Liver (tissue), 9 donors: Measurements from ENCODE around the gene WDHD1. TPM values are rescaled to one million over a fixed set of nuclear protein-coding genes. Genes with fewer than 3 reads are reported as not detected.

Experiments used
- DNase-seq: peaks from one replicate; pipeline ENCODE4 v3.0.0-alpha.2; 2017; ENCODE audit warnings: low spot score
- H3K27ac ChIP-seq, 2 donors: one replicate each; pipeline ENCODE4 v1.7.0; 2013; ENCODE audit warnings: inconsistent platforms in 2 of 2, low read length in 2 of 2, control low read depth in 1 of 2, low read depth in 1 of 2, mild to moderate bottlenecking in 1 of 2
- H3K27me3 ChIP-seq, 4 donors: one replicate each; pipeline versions ENCODE4 v1.6.1 to v1.7.0; 2013; ENCODE audit warnings: low read length in 3 of 4, inconsistent platforms in 1 of 4, mild to moderate bottlenecking in 1 of 4, moderate library complexity in 1 of 4; ENCODE audit not compliant: control insufficient read depth in 4 of 4, insufficient read depth in 4 of 4
- H3K36me3 ChIP-seq, 4 donors: one replicate each; pipeline versions ENCODE4 v1.6.1 to v1.7.0; 2013; ENCODE audit warnings: low read length in 3 of 4, mild to moderate bottlenecking in 3 of 4, low read depth in 1 of 4, moderate library complexity in 1 of 4; ENCODE audit not compliant: control insufficient read depth in 4 of 4, insufficient read depth in 3 of 4
- H3K4me1 ChIP-seq, 4 donors: one replicate each; pipeline versions ENCODE4 v1.6.1 to v1.7.0; 2013; ENCODE audit warnings: low read length in 3 of 4, mild to moderate bottlenecking in 3 of 4, moderate library complexity in 1 of 4; ENCODE audit not compliant: control insufficient read depth in 4 of 4, insufficient read depth in 4 of 4
- H3K4me3 ChIP-seq, 3 donors: one replicate each; pipeline versions ENCODE4 v1.6.1 to v1.7.0; 2013; ENCODE audit warnings: low read length in 3 of 3, control low read depth in 1 of 3, low read depth in 1 of 3, mild to moderate bottlenecking in 1 of 3
- H3K9ac ChIP-seq, 2 donors: one replicate each; pipeline ENCODE4 v1.7.0; 2013; ENCODE audit warnings: low read length in 2 of 2, mild to moderate bottlenecking in 2 of 2, moderate library complexity in 2 of 2, control low read depth in 1 of 2, low read depth in 1 of 2
- H3K9me3 ChIP-seq, 4 donors: one replicate each; pipeline versions ENCODE4 v1.6.1 to v1.7.0; 2013; ENCODE audit warnings: low read length in 3 of 4; ENCODE audit not compliant: control insufficient read depth in 4 of 4
- EGR1 ChIP-seq, 2 donors: IDR thresholded peaks; 2 replicates each; pipeline ENCODE4 v1.6.1; 2016 to 2018; ENCODE audit warnings: antibody characterized with exemption in 2 of 2, low read depth in 2 of 2
- FOXA1 ChIP-seq: IDR thresholded peaks from 2 replicates; pipeline ENCODE4 v1.6.1; 2016; ENCODE audit warnings: antibody characterized with exemption
- FOXA2 ChIP-seq: IDR thresholded peaks from 2 replicates; pipeline ENCODE4 v1.6.1; 2016; ENCODE audit warnings: antibody characterized with exemption
- HNF4A ChIP-seq, 2 donors: conservative IDR thresholded peaks; 2 replicates each; pipeline ENCODE4 v1.6.1; 2016; ENCODE audit warnings: antibody characterized with exemption in 2 of 2, mild to moderate bottlenecking in 2 of 2
- HNF4G ChIP-seq: IDR thresholded peaks from 2 replicates; pipeline ENCODE4 v1.6.1; 2016; ENCODE audit warnings: antibody characterized with exemption
- JUND ChIP-seq, 2 donors: IDR thresholded peaks; 2 replicates each; pipeline ENCODE4 v1.6.1; 2016; ENCODE audit warnings: antibody characterized with exemption in 2 of 2
- NR2F2 ChIP-seq: IDR thresholded peaks from 2 replicates; pipeline ENCODE4 v1.6.1; 2016; ENCODE audit warnings: antibody characterized with exemption
- RAD21 ChIP-seq, 2 donors: IDR thresholded peaks; 2 replicates each; pipeline ENCODE4 v1.6.1; 2016; ENCODE audit warnings: antibody characterized with exemption in 2 of 2, mild to moderate bottlenecking in 2 of 2
- RXRA ChIP-seq, 2 donors: IDR thresholded peaks; 2 replicates each; pipeline ENCODE4 v1.6.1; 2017 to 2018; ENCODE audit warnings: antibody characterized with exemption in 2 of 2, mild to moderate bottlenecking in 1 of 2
- SP1 ChIP-seq: IDR thresholded peaks from 2 replicates; pipeline ENCODE4 v1.6.1; 2018; ENCODE audit warnings: antibody characterized with exemption, mild to moderate bottlenecking
- TAF1 ChIP-seq: conservative IDR thresholded peaks from 2 replicates; pipeline ENCODE4 v1.6.1; 2016; ENCODE audit warnings: antibody characterized with exemption, mild to moderate bottlenecking
- YY1 ChIP-seq: IDR thresholded peaks from 2 replicates; pipeline ENCODE4 v1.6.1; 2016; ENCODE audit warnings: antibody characterized with exemption, mild to moderate bottlenecking
- WGBS: extraction: QIAGEN DNeasy Blood & Tissue Kit; methylation state at CpG from one replicate; pipeline ENCODE4 v1.1.7; 2013; 5-methylcytosine and 5-hydroxymethylcytosine counted together
- polyA plus RNA-seq, 2 donors: library from polyadenylated mRNA; stranded (reverse) in 1 of 2; unstranded in 1 of 2; fragments of 200-250 nt in 1 of 2; fragments of >200 nt in 1 of 2; fragmentation: Nextera tagmentation in 1 of 2; extraction: Ambion mirVana in 1 of 2; gene quantifications; one replicate each; pipeline versions ENCODE4 v1.2.1 to v1.2.3, GENCODE V29; 2013 to 2015
- total RNA-seq, 2 donors: library from RNA; depleted of rRNA; stranded (reverse); fragments of >200 nt; gene quantifications; one replicate each; pipeline ENCODE4 v1.2.3, GENCODE V29; 2014
- TF ChIP-seq, protein P1 (sequence below): IDR thresholded peaks from 2 replicates; pipeline ENCODE4 v1.6.1; 2016; ENCODE audit warnings: antibody characterized with exemption
- TF ChIP-seq, protein P2 (sequence below): IDR thresholded peaks from 2 replicates; pipeline ENCODE4 v1.6.1; 2016; ENCODE audit warnings: antibody characterized with exemption
- TF ChIP-seq, protein P3 (sequence below): fragments of 150-350 bp; IDR thresholded peaks from 2 replicates; pipeline ENCODE4 v1.5.1; 2017; ENCODE audit warnings: improper control_type of control experiment, low read depth, low read length; ENCODE audit not compliant: missing input control
- TF ChIP-seq, protein P4 (sequence below): IDR thresholded peaks from 2 replicates; pipeline ENCODE4 v1.6.1; 2016; ENCODE audit warnings: antibody characterized with exemption, mild to moderate bottlenecking
- TF ChIP-seq, protein P5 (sequence below): IDR thresholded peaks from 2 replicates; pipeline ENCODE4 v1.6.1; 2016; ENCODE audit warnings: antibody characterized with exemption
- donor health status: healthy.
- donor health status: healthy.
- donor health status: healthy.
- donor health status: healthy.
- donor health status: healthy.

The WDHD1 gene
- total and polyA plus RNA-seq, 4 donors: 0.18 to 14.1 (median 0.42) TPM

GRCh38 chr14:54920052-54920451, 106.8 kb downstream of the WDHD1 start (continued):
- TF ChIP-seq, protein P1, sequence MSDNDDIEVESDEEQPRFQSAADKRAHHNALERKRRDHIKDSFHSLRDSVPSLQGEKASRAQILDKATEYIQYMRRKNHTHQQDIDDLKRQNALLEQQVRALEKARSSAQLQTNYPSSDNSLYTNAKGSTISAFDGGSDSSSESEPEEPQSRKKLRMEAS: no peak
- TF ChIP-seq NR2F2: no peak
- TF ChIP-seq EGR1 (IDR thresholded peaks at IDR 0.05; ENCODE audit: low read depth in 2 of 2): no peak
- TF ChIP-seq YY1: no peak
- TF ChIP-seq JUND (IDR thresholded peaks at IDR 0.05): no peak

DNA sequence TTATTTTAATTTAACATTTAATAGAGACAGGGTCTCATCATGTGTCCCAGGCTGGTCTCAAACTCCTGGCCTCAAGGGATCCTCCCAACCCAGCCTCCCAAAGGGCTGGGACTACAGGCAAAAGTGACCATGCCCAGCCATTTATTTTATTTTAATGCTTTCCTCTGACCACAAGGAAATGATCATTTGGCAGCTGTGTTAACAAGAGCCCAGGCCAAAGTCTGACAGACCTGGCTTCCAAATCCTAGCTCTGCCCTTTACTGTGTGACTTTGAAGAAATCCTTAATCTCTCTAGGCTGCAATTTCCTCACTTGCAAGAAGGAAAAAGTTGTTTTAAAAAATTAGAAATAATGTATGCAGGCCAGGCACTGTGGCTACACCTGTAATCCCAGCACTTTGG, 107.6 kb downstream of the WDHD1 start:
- Histone ChIP-seq H3K4me3 (no peak overlapping the region), H3K4me1 (no peaks in the 10 kb centered on the region), H3K27ac (no peak overlapping the region), H3K9ac (no peak overlapping the region), H3K36me3 (no peaks in the 10 kb centered on the region), H3K27me3 (no peaks in the 10 kb centered on the region), H3K9me3 (no peaks in the 10 kb centered on the region)
- TF ChIP-seq NR2F2: no peak
- no peak for TF ChIP-seq JUND (IDR thresholded peaks at IDR 0.05)
- TF ChIP-seq, protein P2, sequence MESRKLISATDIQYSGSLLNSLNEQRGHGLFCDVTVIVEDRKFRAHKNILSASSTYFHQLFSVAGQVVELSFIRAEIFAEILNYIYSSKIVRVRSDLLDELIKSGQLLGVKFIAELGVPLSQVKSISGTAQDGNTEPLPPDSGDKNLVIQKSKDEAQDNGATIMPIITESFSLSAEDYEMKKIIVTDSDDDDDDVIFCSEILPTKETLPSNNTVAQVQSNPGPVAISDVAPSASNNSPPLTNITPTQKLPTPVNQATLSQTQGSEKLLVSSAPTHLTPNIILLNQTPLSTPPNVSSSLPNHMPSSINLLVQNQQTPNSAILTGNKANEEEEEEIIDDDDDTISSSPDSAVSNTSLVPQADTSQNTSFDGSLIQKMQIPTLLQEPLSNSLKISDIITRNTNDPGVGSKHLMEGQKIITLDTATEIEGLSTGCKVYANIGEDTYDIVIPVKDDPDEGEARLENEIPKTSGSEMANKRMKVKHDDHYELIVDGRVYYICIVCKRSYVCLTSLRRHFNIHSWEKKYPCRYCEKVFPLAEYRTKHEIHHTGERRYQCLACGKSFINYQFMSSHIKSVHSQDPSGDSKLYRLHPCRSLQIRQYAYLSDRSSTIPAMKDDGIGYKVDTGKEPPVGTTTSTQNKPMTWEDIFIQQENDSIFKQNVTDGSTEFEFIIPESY: no peak
- TF ChIP-seq RAD21 (IDR thresholded peaks at IDR 0.05): no peak
- no peak for TF ChIP-seq TAF1
- TF ChIP-seq SP1: no peak
- DNase-seq: no peak

GRCh38 chr14:54918427-54918826, 108.5 kb downstream of the WDHD1 start:
- Histone ChIP-seq H3K9ac (no peak overlapping the region), H3K27me3 (no peaks in the 10 kb centered on the region), H3K4me1 (no peaks in the 10 kb centered on the region), H3K27ac (no peak overlapping the region), H3K4me3 (no peak overlapping the region), H3K36me3 (no peaks in the 10 kb centered on the region), H3K9me3 (no peaks in the 10 kb centered on the region)
- WGBS: 92% methylated on average over 5 of the region's 5 CpGs
- no peak for TF ChIP-seq RAD21 (IDR thresholded peaks at IDR 0.05)
- no peak for TF ChIP-seq HNF4G
- DNase-seq: no peak

DNA sequence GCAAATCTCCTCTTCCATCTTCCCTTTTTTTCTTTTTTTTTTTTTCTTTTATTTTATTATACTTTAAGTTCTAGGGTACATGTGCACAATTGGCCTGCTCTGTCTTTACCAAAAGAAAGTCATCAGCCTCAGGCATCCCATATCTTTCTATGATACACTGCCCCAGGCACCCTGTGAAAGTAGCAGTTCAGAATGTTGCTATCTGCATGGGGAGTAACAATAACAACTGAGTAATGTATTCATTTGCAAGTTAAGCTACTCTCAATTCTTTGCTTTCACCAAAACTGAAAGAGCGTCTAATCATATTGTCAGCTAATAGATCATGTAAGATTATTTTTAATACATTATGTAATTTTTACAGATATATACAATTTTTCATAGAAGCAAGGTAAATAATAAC, 110.8 kb downstream of the WDHD1 start:
- Histone ChIP-seq H3K4me1 (no peaks in the 10 kb centered on the region), H3K27ac (no peak overlapping the region), H3K36me3 (no peaks in the 10 kb centered on the region), H3K9ac (no peak overlapping the region), H3K27me3 (no peaks in the 10 kb centered on the region), H3K4me3 (no peak overlapping the region), H3K9me3 (no peaks in the 10 kb centered on the region)
- WGBS: 93% methylated on average over 1 of the region's 1 CpG
- DNase-seq: no peak
- TF ChIP-seq HNF4G (no peak), SP1 (no peak), FOXA2 (no peak), FOXA1 (no peak), HNF4A (conservative IDR thresholded peaks at IDR 0.05) (no peak), RXRA (IDR thresholded peaks at IDR 0.05) (no peak), JUND (IDR thresholded peaks at IDR 0.05) (no peak), TAF1 (no peak), NR2F2 (no peak), YY1 (no peak)
- TF ChIP-seq, protein P3, sequence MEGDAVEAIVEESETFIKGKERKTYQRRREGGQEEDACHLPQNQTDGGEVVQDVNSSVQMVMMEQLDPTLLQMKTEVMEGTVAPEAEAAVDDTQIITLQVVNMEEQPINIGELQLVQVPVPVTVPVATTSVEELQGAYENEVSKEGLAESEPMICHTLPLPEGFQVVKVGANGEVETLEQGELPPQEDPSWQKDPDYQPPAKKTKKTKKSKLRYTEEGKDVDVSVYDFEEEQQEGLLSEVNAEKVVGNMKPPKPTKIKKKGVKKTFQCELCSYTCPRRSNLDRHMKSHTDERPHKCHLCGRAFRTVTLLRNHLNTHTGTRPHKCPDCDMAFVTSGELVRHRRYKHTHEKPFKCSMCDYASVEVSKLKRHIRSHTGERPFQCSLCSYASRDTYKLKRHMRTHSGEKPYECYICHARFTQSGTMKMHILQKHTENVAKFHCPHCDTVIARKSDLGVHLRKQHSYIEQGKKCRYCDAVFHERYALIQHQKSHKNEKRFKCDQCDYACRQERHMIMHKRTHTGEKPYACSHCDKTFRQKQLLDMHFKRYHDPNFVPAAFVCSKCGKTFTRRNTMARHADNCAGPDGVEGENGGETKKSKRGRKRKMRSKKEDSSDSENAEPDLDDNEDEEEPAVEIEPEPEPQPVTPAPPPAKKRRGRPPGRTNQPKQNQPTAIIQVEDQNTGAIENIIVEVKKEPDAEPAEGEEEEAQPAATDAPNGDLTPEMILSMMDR: no peak
- TF ChIP-seq, protein P1: no peak
- TF ChIP-seq, protein P4, sequence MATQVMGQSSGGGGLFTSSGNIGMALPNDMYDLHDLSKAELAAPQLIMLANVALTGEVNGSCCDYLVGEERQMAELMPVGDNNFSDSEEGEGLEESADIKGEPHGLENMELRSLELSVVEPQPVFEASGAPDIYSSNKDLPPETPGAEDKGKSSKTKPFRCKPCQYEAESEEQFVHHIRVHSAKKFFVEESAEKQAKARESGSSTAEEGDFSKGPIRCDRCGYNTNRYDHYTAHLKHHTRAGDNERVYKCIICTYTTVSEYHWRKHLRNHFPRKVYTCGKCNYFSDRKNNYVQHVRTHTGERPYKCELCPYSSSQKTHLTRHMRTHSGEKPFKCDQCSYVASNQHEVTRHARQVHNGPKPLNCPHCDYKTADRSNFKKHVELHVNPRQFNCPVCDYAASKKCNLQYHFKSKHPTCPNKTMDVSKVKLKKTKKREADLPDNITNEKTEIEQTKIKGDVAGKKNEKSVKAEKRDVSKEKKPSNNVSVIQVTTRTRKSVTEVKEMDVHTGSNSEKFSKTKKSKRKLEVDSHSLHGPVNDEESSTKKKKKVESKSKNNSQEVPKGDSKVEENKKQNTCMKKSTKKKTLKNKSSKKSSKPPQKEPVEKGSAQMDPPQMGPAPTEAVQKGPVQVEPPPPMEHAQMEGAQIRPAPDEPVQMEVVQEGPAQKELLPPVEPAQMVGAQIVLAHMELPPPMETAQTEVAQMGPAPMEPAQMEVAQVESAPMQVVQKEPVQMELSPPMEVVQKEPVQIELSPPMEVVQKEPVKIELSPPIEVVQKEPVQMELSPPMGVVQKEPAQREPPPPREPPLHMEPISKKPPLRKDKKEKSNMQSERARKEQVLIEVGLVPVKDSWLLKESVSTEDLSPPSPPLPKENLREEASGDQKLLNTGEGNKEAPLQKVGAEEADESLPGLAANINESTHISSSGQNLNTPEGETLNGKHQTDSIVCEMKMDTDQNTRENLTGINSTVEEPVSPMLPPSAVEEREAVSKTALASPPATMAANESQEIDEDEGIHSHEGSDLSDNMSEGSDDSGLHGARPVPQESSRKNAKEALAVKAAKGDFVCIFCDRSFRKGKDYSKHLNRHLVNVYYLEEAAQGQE: no peak
- TF ChIP-seq, protein P5, sequence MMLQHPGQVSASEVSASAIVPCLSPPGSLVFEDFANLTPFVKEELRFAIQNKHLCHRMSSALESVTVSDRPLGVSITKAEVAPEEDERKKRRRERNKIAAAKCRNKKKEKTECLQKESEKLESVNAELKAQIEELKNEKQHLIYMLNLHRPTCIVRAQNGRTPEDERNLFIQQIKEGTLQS: no peak
